HG02571 (cell line): ENCODE data around the gene TRIM37.
A peak's percentile ranks its signal among the peaks of the same experiment; 100 is the strongest.
"Not testable (repeated sequence)": the region's sequence is repeated elsewhere in the genome, so short reads cannot be mapped to it uniquely, and the experiment has no call there.

ENCODE experiments used
- ATAC-seq: cut with Tn5 transposase; IDR thresholded peaks from one replicate; pipeline ENCODE4 v1.9.1; 2021; ENCODE audit warnings: mild to moderate bottlenecking, moderate library complexity; ENCODE audit not compliant: unreplicated experiment

TRIM37 gene

GRCh38 chr17:59106463-59107305 lies at the start of gene TRIM37:
Gene TRIM37 (minus strand): TSS chr17:59106880. CDS start chr17:59106461, 419 bp downstream.
- ATAC-seq, result peak; percentile 88

GRCh38 chr17:59155439-59156177 lies 48.9 kb upstream of the TRIM37 start, which contains the start of gene PRR11:
Gene PRR11 (plus strand): TSS chr17:59155746. CDS start chr17:59169753, 14,007 bp downstream.
- peak; percentile 84 for ATAC-seq

GRCh38 chr17:59154721-59155438 lies 48.2 kb upstream of the TRIM37 start, which contains the start of gene SKA2:
Gene SKA2 (minus strand): TSS chr17:59155186. CDS start chr17:59155163, 23 bp downstream.
- ATAC-seq, result peak; percentile 26

- ATAC-seq, result no peak
Measured at GRCh38 chr17:59154292-59154720, 47.6 kb upstream of the TRIM37 start.

- ATAC-seq, result no peak
Measured at GRCh38 chr17:59152925-59153324, 46.2 kb upstream of the TRIM37 start.

GRCh38 chr17:59151591-59151990 lies 44.9 kb upstream of the TRIM37 start:
- no peak for ATAC-seq

GRCh38 chr17:59151006-59151405 lies 44.3 kb upstream of the TRIM37 start:
- no peak for ATAC-seq

- no peak for ATAC-seq
Measured at GRCh38 chr17:59149841-59150511, 43.3 kb upstream of the TRIM37 start.

GRCh38 chr17:59149051-59149450 lies 42.4 kb upstream of the TRIM37 start:
- ATAC-seq, result no peak

GRCh38 chr17:59145571-59146096 lies 39.0 kb upstream of the TRIM37 start:
- no peak for ATAC-seq

GRCh38 chr17:59141860-59142259 lies 35.2 kb upstream of the TRIM37 start:
- no peak for ATAC-seq

- ATAC-seq, result no peak
Measured at GRCh38 chr17:59139939-59140338, 33.3 kb upstream of the TRIM37 start.

- ATAC-seq, result not testable (repeated sequence)
Measured at GRCh38 chr17:59138339-59138738, 31.7 kb upstream of the TRIM37 start.

- ATAC-seq, result no peak
Measured at GRCh38 chr17:59131131-59131530, 24.5 kb upstream of the TRIM37 start.

GRCh38 chr17:59129814-59130213 lies 23.1 kb upstream of the TRIM37 start:
- ATAC-seq, result no peak

- ATAC-seq, result no peak
Measured at GRCh38 chr17:59126809-59127417, 20.2 kb upstream of the TRIM37 start.

GRCh38 chr17:59124665-59125064 lies 18.0 kb upstream of the TRIM37 start:
- ATAC-seq, result no peak

GRCh38 chr17:59121901-59122480 lies 15.3 kb upstream of the TRIM37 start:
- ATAC-seq, result no peak

GRCh38 chr17:59115474-59115873 lies 8.8 kb upstream of the TRIM37 start:
- ATAC-seq, result no peak
